ENCODE results near the gene RPL12. TPM values are rescaled to one million over a fixed set of nuclear protein-coding genes. Genes with fewer than 3 reads are reported as not detected.

The RPL12 gene
- total RNA-seq, 1 donor from 2014 or later: 1,044 TPM

- Mint-ChIP-seq H3K4me3 (ENCODE audit: low read depth) (no peak overlapping the region), H3K27ac (peak overlapping the region; percentile 45), H3K36me3 (ENCODE audit: insufficient read depth) (peaks cover 8% of the 10 kb centered on the region), H3K9me3 (ENCODE audit: low read depth) (no peaks in the 10 kb centered on the region), H3K4me1 (ENCODE audit: low read depth) (peaks cover under 1% of the 10 kb centered on the region), H3K27me3 (no peaks in the 10 kb centered on the region)
- DNase-seq (ENCODE audit: low spot score, unreplicated experiment): no peak
- no peak for TF ChIP-seq CTCF (IDR thresholded peaks at IDR 0.05; ENCODE audit: unreplicated experiment)
These were observed 6.1 kb upstream of the RPL12 start for GRCh38 chr9:127457191-127457878.

GRCh38 chr9:127455324-127455992 lies 4.3 kb upstream of the RPL12 start:
- Mint-ChIP-seq H3K4me3 (ENCODE audit: low read depth) (no peak overlapping the region), H3K27me3 (no peaks in the 10 kb centered on the region)
- DNase-seq (ENCODE audit: low spot score, unreplicated experiment): no peak

DNA sequence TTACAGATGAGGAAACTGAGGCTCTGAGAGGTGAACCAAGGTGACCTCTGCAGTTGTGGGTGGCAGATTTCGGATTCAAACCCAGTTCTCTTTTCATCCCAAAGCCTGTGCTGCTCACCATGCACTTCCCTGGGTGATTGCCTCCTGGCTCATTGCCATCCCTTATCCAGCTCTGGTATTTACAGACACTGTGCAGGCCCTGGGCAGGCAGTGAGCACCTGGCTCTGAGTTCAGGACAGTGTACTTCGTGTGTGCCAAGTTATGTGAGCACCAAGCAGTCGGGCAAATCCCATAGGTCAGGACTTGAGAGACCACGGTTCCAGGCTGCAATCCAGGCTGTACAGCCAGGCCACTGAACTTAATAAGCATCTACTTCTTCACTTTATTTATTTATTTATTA lies 1.5 kb upstream of the RPL12 start:
- Mint-ChIP-seq H3K9me3 (ENCODE audit: low read depth) (no peaks in the 10 kb centered on the region), H3K4me3 (ENCODE audit: low read depth) (peak overlapping the region; percentile 95)

More at GRCh38 chr9:127455324-127455992, 4.3 kb upstream of the RPL12 start:
- Mint-ChIP-seq H3K9me3 (ENCODE audit: low read depth) (no peaks in the 10 kb centered on the region), H3K36me3 (ENCODE audit: insufficient read depth) (peaks cover 7% of the 10 kb centered on the region), H3K27ac (no peak overlapping the region), H3K4me1 (ENCODE audit: low read depth) (peaks cover 3% of the 10 kb centered on the region)
- TF ChIP-seq CTCF (IDR thresholded peaks at IDR 0.05; ENCODE audit: unreplicated experiment): no peak

GRCh38 chr9:127451858-127452656 lies 851 bp upstream of the RPL12 start:
- Mint-ChIP-seq H3K27ac (peak overlapping the region; percentile 99), H3K4me3 (ENCODE audit: low read depth) (peak overlapping the region; percentile 95), H3K36me3 (ENCODE audit: insufficient read depth) (peaks cover 24% of the 10 kb centered on the region), H3K27me3 (no peaks in the 10 kb centered on the region), H3K9me3 (ENCODE audit: low read depth) (no peaks in the 10 kb centered on the region), H3K4me1 (ENCODE audit: low read depth) (peaks cover 23% of the 10 kb centered on the region)
- TF ChIP-seq CTCF (IDR thresholded peaks at IDR 0.05; ENCODE audit: unreplicated experiment): no peak
- peak; percentile 30 for DNase-seq (ENCODE audit: low spot score, unreplicated experiment)

More for the DNA sequence above, 1.5 kb upstream of the RPL12 start:
- Mint-ChIP-seq H3K36me3 (ENCODE audit: insufficient read depth) (peaks cover 22% of the 10 kb centered on the region), H3K27ac (no peak overlapping the region), H3K4me1 (ENCODE audit: low read depth) (peaks cover 21% of the 10 kb centered on the region), H3K27me3 (no peaks in the 10 kb centered on the region)
- TF ChIP-seq CTCF (IDR thresholded peaks at IDR 0.05; ENCODE audit: unreplicated experiment): no peak
- no peak for DNase-seq (ENCODE audit: low spot score, unreplicated experiment)

GRCh38 chr9:127451608-127451857 lies 327 bp upstream of the RPL12 start:
- TF ChIP-seq CTCF (IDR thresholded peaks at IDR 0.05; ENCODE audit: unreplicated experiment): no peak
- H3K4me3 Mint-ChIP-seq (ENCODE audit: low read depth): peak overlapping the region; percentile 95
- H3K36me3 Mint-ChIP-seq (ENCODE audit: insufficient read depth): peaks cover 26% of the 10 kb centered on the region
- H3K27me3 Mint-ChIP-seq: no peaks in the 10 kb centered on the region
- DNase-seq (ENCODE audit: low spot score, unreplicated experiment): no peak
- no peaks in the 10 kb centered on the region for H3K9me3 Mint-ChIP-seq (ENCODE audit: low read depth)
- peak overlapping the region; percentile 99 for H3K27ac Mint-ChIP-seq
- peaks cover 23% of the 10 kb centered on the region for H3K4me1 Mint-ChIP-seq (ENCODE audit: low read depth)

All from progenitor cell of endocrine pancreas (in vitro differentiated cells).